Stimulated activated CD8-positive, alpha-beta memory T cell treated with anti-CD3 and anti-CD28 coated beads, Interleukin-15, amount 100 ng/mL, for 1 hour (primary cell): Measurements from ENCODE around the gene NDST1.

Experiments
- DNase-seq: peaks from one replicate; pipeline ENCODE4 v3.0.0-alpha.2; 2020; ENCODE audit warnings: low read depth

Gene NDST1

DNA sequence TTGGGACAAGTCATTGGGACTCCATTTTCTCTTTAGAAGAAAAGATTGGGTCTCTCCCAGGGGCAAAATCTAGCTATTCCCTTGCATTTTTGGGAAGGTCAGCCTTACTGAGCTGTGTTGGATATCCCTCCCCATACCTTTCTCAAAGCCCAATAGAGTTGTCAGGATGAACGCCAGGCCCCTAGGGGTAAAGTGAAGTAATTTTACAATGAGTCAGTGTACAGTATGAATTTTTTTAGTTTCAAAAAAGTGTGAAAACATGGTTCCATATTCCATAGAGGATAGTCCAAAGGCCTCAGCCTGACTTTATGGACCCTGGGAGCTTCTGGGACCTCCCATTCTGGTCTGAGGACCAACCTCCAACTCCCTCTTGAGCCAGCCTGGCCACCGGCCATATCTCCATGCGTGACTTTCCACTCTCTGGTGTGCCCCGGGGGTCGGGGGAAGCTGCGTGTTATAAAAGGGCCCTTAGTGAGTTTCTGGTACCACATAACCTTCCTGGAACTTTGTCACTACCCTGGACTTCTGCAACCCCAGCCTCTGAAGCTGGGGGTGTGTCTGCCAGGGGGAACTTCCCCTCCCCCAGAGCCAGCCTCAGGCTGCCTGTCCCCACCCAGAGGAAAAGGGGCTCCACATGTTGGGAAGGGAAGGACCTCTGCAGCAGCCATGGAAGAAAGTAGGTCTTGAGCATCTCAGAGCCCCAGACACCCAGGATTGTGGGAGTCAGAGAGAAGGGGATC, 80.1 kb downstream of the NDST1 start:
- DNase-seq = no peak

DNA sequence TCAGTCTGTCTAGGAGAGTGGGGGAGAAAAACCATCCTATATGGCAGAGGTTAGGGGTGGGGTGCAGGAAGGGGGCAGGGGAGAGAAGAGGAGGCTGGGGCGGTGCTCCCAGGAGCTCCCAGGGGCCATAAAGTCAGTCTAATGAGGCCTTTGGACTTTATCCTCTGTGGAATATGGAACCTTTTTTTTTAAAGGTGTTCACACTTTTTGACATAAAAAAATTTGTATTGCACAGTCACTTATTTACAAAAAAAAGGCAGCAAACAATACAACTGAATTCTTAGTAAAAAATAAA, 80.6 kb downstream of the NDST1 start:
- no peak for DNase-seq

DNA sequence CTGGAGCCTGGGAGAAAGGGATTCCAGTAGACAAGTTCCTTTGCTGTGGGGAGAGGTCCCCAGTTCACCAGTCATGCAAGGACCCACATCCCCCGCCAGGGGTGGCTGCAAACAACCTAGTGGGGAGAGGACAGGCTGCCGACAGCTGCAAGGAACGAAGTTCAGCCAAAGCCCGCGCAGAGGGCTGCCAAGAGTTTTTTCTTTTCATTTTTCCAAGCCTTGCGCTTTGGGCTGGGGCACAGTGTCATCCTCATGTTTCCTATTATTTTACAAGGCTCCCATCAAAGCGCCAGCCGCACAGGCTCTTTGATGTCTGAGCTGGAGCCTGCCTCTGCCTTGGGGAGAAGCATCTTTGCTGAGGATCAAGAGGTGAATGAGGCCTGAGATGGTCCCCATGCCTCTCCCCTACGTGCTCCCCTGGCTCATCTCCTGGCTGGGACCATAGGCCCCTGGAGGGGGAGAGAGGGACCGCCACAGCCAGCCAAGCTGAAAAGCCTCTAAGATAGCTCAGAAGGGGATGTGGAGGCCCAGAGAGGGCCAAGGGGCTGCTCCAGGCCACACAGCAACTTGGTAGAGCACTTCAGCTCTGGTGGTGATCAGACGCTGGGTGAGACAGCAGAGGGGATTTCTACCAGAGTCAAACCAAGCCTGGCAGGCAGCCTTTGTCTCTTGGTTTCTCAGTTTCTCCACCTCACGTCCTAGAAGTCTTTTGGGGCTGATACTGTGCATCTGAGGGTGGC, 82.1 kb downstream of the NDST1 start:
- DNase-seq = no peak

DNA sequence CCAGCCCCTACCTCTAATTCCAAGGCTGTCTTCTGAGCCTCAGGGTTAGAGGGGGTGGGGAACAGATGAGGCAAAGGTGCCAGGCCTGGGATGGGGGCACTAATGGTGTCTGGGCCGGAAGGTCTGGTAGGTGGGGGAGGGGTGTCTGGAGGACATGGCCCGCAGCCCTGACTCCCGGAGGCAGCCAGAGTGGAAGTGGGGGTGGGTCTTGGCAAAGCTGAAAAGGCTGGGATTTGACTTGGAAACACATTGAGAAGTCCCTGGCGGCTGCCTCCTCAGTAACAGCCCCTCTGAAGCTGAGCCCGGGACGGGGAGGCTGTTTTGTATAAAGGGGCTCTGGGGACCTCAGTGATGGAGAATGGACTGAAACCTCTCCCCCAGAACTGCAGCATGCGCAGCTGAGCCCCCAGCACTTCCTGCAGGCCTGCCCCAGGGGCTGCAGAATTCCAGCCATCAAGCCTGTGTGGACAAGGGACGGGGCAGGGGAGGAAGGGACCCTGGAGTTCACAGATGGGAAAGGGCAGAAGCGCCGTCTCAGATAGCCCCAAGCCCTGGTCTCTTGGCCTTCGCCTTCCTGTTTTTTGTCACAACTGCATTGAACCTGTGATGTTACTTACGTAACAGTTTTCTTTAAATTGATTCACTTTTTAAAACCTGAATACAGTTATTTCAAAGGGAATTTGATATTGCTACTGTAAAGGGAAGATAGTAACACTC, 83.2 kb downstream of the NDST1 start:
- no peak for DNase-seq

DNA sequence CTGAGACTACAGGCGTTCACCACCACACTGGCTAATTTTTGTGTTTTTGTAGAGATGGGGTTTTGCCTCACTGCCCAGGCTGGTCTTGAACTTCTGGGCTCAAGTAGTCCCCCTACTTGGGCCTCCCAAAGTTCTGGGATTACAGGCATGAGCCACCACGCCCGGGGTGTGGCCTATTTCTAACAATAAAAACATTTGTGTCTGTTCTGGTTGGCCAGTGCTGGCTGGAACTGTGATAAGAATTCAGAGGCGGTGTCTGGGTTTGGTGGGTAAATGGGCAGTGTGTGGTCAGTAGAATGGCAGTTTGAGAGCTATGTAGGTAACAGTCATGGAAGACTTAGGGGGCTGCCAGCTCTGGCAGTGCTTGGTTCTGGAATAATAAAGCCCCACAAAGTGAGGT, 85.7 kb downstream of the NDST1 start:
- no peak for DNase-seq

DNA sequence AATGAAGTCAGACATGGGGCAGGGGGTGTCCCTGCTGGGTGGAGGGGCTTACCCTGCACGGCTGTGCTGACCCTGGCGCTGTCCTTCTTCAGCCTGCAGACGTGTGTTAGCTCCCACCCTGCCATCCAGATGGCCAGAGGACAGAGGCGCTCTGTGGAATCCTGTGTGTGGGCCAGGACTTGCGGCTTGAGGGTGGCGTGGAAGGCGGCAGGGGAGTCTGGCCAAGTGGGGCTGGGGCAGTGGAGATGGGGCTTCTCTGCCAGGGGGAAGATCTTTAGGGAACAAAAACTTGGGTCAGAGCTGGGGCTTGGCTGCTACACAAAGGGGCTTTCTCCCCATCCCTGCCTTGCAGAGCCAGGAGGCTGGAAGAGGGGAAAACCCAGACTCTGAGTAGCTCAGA, 86.1 kb downstream of the NDST1 start:
- no peak for DNase-seq

DNA sequence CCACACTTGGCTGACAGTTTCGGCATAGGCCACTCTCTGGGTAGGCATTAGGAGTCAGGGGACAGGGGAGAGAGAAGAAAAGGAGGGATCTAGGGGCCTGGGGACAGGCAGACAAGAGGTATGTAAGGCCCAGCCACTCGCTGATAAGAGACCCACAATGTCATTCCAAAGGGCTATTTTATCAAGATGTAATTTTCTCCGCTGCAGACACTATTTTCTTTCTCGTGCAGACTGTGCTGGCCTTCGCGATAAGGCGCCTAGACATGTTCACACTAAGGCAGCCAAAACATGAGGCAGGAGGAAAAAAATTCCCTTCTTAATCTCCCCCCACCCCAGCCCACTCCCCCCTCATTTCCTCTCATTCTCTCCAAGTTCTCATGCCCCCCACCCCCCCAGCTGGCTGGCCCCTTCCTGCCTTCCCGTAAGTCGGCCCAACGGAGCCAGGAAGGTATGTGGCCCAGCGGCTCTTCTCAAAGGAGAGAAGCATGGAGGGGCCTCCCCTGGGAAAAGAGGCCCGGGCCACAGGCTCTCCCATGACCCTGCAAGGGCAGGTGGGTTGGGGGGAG, 87.6 kb downstream of the NDST1 start:
- DNase-seq = no peak

DNA sequence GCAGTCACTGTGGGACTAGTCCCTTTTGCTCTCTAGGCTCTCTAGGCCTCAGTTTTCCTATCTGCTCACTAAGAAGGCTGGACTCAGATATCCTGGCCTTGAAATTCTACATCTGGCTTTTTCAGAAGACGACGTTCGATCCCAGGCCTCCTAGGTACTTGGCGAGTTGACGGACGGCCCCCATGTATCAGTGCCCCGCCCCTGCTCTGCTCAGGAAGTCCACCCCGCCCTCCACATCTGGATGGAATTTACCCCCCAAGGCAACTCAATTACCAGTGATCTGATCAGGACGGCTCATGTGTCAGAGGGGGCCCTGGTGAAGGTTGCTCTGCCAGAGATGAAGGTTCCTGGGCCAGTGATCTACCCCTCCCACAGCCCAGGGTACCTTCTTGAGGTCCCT, 88.4 kb downstream of the NDST1 start:
- DNase-seq = no peak

DNA sequence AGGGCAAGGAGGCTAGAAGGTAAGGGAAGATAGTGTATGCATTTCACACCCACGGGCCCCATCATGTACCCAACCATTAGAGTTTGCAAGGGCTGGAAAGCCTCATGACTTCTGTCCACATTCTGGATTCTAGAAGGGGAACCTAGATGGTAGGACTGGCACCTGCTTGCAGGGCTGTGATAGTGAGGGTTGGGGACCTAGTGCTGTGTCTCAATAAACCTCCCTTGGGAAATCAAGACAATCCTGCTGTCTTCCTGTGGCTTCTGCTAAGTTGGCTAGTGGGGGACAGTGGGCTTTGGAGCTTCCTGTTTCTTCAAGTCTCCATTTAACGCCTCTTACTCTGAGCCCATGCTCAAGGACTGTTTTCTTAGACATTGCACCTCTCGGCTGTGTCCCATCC, 88.9 kb downstream of the NDST1 start:
- no peak for DNase-seq

DNA sequence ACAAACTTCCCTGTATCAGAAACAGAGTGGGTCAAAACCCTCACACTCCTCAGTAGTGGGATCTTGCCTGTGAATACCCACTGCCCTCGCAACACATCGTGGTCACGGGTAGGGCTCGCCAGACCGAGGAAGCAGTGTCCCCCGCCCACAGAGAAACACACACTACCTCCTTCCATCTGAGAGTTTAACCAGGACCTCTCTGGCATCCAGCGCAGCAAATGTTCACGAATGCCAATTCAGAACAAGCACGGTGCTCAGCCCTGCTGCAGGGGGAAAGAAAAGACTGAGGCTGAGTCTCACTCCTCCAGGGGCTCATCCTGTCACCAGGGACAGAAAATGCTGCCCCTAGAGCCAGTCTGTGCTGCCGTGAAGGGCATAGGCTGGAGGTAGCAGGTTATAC, 90.1 kb downstream of the NDST1 start:
- DNase-seq = no peak

DNA sequence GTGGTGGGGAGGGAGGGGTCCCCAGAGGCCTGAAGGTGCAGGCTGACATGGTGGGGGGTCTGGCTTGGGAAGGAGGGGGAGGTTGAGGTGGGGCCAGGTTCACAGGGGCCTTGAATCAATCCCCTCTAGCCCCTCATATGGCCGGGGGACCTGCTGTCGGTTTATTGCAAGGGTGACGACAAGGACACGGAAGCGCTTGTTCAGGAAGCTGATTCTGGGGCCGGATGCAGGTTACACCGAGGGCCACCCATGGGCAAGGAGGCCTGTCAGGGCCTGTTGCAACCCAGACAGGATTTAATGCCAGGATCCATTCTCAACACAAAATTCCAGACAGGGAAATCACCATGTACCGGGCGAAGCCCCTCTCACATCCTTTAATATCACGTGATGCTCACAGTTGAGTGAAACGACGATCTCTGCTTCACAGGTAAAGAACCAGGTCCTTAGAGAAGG, 90.9 kb downstream of the NDST1 start:
- DNase-seq = no peak

DNA sequence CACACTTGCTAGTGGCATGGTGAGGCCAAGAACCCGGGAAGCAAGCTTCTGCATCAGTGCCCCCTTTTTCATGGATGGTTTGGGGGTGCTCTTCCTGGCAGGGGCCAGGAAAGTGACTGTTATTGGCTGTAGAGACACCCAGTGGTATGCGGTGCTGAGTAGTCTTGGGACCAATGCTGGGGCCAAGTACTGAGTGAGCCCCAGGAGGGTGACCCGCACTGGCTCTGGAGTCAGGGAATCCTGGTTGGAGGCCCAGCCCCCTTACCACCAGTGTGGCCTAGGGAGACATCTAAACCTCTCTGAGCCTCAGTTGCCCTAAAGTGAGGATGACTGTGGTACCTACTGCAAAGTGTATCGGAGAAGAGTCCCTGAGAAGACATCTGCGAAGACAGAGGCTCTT, 91.3 kb downstream of the NDST1 start:
- DNase-seq = no peak

DNA sequence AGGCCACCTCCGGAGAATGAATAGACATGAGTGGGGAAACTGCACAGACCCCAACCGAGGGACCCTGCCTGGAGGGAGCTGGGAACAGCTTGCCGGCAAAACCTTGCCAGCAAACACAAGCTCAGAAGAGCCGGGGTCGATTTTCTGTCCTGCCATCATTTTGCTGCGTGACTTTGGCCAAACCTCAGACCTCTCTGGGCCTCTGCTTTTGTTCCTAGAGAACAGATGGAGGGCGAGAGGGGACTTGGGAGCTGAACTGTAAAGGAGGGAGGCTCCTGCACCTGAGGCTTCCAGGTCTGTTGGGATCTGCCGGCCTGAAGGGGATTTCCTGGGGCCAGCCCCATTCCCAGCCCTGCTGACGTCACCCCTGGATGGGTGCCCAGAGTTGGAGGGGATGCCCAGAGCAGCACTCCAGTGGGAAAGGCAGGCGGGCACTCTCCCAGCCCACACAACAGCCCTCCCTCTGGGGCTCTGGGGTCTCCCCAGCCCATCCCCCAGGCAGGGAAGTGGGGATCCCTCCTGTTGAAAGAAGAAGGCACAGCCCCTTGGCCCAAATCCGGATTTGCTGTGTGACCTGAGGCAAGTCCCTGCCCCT, 92.1 kb downstream of the NDST1 start:
- DNase-seq = no peak

DNA sequence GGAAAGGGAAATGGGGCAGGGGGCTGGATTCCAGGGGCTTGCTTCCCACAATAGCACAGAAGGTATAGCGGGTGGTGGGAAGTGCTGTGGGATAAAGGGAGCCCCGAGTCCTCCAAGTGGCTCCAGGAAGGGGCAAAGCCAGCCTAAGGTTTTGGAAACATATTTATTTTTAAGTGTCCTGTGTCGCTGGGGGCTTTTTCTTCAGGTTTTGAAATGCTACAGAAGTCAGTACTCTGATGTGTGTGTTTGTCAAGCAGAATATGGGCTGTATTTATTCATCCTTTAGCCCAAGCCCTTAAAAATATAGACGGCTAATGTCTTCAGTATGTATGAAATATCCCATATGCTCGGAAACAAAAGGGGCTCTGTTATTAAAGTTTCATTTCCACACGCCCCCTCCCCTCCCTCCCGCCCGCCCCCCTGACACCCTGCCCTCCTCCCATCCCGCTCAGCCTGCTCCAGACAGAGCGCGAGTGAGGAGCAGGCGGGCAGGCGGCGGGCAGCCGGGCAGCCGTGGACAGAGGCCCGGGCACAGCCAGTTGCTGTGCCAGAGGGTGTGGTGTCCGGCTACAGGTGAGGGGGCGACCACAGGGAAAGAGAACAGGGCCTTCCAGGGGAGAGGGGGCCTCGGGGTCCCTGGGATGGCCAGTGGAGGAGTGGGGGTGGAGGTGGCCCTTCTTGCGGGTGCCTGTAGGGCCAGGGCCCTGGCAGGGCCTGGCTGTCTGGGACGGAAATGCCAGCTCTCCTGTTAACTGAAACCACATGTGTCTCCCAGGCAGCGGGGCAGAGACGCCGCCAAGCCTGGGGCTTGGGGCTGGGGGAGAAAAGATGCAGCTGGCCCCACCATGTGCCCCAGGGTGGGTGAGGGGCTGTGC, 92.9 kb downstream of the NDST1 start:
- DNase-seq = no peak

DNA sequence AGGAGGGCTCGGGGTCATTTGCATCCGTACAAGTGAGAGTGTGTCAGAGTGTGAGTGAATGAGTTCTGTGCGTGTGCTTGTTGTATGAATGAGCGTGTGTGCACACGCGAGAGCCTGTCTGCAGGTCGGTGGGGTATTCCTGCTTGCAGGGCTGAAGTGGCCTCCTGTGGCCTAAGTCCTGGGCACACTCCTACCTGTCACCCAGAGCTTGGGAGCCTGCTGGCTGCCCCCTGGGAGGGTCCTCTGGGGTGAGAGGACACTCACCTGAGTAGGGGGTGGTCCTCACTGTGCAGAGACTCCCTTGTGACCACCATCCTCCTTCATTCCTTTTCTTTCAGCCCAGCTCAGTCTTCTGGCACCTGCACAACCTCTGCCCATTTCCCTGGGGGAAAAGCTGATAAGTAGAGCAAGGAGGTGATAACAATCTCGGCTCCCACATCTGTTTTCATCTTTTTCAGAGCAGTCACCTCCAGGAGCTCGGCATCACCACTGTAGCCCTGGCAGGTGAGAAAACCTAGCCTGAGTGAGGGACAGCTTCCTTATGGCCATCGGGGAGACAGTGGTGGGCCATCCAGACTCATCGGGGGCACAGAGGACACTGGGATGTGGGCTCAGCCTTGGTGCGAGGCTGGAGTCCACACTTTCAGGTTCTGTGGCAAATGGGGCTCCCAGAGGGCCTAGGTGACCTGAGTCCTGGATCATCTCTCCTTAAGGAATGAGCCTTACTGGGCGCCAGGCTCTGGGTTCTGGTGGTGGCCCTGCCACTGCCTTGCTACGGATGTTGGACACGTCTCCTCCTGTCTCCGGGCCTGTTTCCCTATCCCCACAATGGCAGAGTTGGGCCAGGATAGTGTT, 93.8 kb downstream of the NDST1 start:
- DNase-seq = no peak

DNA sequence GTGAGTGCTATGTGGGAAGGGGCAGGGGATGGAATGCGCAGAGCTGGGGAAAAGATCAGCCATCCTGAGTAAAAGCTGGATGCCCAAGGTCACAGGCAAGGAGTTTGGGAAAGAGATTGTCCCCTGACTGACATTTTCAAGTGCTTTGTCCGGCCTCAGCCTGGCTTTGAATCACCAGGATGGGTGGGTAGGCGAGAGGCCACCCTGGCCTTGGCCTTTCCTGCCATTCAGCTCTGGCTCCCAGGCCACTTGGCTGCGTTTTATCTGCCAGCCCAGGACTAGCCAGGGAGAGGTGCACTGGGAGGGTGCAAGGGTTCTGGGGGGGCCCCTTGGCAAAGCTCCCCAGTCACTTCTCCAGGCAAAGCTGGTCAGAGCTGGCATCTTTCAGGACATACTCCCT, 95.1 kb downstream of the NDST1 start:
- no peak for DNase-seq

DNA sequence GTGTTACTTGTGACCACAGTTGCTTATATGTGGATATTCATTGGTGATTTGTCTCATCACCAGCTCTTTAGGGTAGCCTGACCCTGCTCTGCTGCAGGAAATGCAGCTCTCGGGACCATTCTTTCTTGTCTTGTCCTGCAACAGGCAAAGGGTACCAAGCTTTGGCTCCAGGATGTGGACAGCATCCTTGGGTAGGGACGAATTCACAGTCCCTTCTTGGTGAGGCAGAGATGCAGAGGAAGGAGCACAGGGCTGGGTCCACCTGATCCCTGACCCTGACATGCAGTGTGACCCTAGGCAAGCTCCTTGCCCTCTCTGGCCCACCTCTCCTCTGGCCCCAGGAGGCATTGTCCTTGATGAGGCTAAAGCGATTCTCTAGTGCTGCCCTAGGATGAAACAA, 95.6 kb downstream of the NDST1 start:
- DNase-seq = no peak

DNA sequence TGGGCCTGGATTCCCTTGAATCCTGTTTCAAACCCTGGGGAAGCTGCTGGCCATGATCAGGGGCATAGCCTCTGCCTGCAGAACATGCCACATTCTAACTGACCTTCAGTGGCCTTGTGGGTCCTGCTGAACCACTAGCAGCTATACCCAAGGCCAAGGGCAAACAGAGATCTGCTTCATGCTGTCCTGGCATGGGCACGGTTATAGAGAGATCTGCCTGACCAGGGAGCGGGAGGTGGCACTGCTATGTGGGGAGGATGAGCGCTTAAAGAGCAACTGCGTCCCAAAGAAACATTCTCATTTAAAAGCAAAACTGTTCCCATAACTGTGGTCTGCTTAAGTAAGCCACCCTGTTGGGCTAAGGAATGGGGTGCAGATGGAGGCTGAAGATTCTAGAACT, 96.1 kb downstream of the NDST1 start:
- DNase-seq = no peak

DNA sequence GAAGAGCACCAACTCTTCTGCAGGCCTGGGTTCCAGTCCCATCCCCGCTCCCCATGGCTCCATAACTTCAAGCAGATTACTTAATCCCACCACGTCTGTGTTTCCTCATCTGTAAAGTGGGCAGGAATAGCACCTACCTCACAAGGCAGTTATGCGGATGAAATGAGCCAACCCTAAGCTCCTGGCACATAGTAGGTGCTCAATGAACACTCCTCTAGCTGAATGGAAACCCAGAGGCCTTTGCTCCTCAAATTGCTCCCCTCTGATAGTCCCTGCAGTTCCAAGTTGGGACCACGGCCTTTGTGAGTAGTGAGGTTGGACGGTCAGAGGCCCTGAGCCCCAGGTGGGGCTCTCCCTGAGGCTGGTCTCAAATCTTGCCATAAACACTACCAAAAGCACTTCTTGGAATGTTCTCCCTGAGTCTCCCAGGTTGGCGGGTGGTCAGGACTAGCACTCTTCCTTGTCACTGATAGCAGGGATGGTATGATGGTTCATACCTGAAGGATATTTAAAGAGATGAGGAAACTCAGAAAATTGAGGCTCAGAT, 97.0 kb downstream of the NDST1 start:
- no peak for DNase-seq

DNA sequence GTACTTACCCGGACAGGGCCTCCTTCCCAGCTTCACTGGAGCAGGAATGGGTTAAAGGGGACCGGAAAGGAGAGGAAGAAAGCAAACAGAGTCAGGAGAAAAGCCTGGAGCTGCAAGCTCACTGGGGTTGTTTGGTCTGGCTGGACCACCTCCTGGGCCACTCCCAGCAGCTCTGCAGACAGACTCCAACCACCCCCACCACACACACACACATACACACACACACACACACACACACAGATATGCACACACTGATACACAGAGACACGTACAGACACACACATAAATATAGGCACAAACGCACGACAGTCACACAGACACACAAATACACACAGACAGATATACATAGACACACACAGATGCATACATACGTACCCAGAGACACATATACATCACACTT, 97.6 kb downstream of the NDST1 start:
- no peak for DNase-seq
